A549 treated with DMSO at 1 μM for 4 hours (cell line): ENCODE data around the gene SLC41A2. TPM values are rescaled to one million over a fixed set of nuclear protein-coding genes. Genes with fewer than 3 reads are reported as not detected.

Source experiments
- total RNA-seq: library from RNA; stranded (reverse); fragments of 200-300 nt; extraction: Qiagen RNA extraction; gene quantifications from 5 replicates; pipeline ENCODE4 v1.2.3, GENCODE V29; 2022; ENCODE audit warnings: low read depth

SLC41A2 gene
- total RNA-seq = 18.1 to 29.5 TPM (median 25.0 TPM) in 5 replicates

GRCh38 chr12:104958001-104958804, at the start of gene SLC41A2:
Gene SLC41A2 (minus strand): TSS chr12:104958290. CDS start chr12:104928527, 29,763 bp downstream.

GRCh38 chr12:104986022-104986941, 28.2 kb upstream of the SLC41A2 start, which contains the start of gene NOPCHAP1:
Gene NOPCHAP1 (plus strand): TSS chr12:104986316. CDS start chr12:104986353, 37 bp downstream.

Other genes starting within 250 kb of the SLC41A2 start
- gene NOPCHAP1, start 28.0 kb upstream of the SLC41A2 start, total RNA-seq = 32.4 to 38.9 TPM (median 34.9 TPM) in 5 replicates
- 2.7 to 3.9 TPM (median 3.5 TPM) in 5 replicates for gene ALDH1L2, start 126.2 kb upstream of the SLC41A2 start, total RNA-seq
- gene WASHC4, start 149.4 kb upstream of the SLC41A2 start, total RNA-seq = 19.8 to 28.3 TPM (median 25.3 TPM) in 5 replicates